GM21825 (cell line): ENCODE results near the gene SRP68.

Experiments
- ATAC-seq: cut with Tn5 transposase; IDR thresholded peaks from one replicate; pipeline ENCODE4 v1.9.1; 2021; ENCODE audit warnings: mild to moderate bottlenecking, moderate library complexity; ENCODE audit not compliant: unreplicated experiment

SRP68 gene

DNA sequence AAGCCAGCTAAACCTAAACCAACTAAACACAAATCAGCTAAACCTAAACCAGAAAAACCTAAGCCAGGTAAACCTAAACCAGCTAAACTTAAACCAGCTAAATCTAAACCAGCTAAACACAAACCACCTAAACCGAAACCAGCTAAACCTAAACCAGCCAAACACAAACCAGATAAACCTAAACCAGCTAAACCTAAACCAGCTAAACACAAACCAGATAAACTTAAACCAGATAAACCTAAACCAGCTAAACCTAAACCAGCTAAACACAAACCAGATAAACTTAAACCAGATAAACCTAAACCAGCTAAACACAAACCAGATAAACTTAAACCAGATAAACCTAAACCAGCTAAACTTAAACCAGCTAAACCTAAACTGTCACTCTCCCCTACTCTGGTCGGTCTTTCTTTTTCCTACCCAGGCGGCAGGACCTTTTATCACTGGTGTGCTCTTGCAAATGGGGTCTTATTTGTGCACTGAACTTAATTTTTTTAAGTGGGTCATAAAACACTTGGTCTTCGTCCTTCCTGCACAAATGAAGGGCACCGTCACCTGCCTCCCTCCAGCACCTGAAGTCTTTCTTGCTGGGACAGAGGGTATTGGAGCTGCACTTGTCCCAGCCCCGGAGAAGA, 52.4 kb downstream of the SRP68 start:
- ATAC-seq, result no peak

DNA sequence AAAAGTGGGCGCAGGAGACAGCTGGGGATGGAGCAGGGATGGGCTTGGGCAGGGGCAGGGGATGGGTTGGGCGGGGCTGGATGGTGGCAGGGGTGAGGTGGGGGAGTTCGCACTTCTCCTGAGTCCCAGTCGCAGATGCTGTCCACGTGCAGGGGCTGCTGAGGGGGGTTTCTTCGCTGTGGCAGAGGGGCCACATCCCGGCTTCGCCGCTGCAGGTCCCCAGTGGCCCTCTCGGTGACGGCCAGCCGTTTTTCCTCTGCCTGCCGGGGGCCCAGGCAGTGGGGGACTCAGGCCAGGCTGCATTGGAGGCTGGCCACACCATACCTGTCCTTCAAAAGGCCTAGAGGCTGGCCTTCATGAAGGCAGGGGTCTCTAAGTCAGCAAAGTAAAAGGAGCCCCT, 53.5 kb downstream of the SRP68 start:
- ATAC-seq, result no peak

DNA sequence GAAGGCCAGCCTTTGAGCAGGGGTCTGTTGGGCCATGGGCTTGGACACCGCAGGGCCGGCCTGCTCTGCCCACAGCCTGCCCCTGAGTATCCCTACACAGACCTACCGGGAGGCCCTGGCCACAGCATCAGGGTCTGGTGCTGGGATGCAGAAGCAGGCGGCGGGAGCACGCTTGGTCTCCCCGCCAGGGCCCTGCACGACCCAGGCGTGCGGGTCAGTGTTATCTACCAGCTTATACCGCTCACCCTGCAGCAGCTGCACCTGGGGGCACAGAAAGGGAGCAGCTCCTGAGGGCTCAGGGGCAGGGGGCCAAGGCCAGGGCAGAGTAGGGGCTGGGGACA, 54.0 kb downstream of the SRP68 start:
- ATAC-seq, result no peak

DNA sequence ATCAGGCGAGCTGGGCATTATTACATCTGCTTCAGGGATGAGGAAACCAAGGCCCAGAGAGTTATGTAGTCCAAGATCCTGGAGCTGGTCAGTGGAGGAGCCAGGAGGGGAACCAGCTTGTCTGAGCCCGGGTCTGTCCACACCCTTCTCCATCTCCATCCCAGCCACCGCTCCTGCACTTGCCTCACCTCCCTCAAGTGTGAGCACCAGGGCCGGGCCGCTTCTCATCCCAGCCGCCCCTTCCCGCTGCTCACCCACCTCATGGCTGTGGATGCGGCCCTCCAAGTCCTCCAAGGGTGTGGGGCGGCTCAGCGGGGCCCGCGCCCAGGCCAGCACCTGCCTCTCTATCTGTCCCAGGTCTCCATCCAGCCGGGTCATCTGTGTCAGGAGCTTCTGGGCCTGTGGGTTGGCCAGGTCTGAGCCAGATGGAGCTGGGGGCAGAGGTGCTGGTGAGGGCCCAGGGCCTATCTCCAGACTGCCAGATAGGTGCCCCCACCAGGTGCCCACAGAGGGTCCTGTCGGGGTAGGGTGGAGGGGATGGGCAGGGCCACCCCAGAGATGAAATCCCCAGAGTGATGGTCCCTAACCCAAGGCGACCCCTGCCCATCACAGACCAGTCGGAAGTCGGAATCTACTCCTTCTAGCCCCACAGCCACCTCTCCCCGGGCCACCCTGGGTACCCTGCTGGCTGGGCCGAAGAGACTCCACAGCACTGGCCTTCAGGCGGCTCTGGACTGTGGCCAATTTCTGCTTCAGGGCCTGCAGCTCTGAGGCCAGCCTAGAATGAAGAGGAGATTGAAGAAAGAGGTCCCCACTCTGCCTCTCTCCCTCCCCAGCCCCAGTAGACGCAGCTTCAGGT, 54.6 kb downstream of the SRP68 start:
- no peak for ATAC-seq

DNA sequence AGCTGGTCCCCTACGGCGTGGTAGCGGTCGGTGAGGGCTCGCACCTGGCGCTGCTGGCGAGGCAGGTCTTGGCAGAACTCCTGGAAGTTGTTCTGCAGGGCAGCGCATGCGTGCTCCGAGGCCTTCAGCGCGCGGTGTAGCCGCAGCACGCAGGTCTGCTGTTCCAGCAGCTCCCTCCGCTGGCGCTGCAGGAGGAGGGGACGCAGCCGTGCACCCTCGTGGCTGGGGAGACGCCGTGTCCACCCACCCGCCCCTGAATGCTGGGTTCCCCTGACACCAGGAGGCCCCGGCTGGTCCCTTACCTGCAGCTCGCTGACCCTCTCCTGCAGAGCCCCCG, 57.4 kb downstream of the SRP68 start:
- ATAC-seq, result no peak

DNA sequence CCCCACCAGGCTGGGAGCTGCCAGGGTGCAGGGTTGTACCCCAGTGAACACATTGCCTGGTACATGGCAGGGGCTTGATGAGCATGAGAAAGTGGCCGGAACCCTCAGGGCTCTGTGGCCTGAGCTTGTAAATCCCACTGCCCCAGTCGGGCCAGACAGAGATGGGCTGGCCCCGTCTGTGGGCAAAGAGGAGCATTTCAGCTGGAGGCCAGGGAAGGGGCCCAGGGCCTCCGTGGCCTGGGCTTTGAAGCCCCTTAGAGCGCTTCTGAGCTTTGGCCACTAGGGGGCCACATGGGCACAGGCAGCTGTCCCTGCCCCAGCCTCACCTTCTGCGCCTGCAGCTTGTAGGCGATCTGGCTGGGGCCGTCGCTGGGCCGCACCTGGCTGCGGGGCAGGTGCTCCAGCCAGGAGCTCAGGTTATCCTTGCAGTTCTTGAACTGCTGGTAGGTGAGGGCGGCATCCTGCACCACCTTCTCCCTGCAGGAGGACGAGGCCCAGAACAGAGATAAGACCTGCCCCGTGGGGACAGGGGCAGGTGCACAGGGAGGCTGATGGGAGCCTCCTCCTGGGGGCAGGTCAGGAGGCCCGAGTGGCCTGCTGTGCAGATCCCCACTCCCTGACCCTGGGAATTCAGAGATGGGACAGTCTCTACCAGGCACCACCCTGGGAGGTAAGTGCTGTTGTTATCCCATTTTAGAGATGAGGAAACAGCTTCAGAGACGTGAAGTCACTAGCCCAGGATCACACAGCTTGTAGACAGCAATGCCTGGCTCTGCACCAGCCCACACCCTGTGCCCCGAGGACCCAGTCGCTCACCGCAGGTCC, 58.0 kb downstream of the SRP68 start:
- peak; percentile 60 for ATAC-seq

DNA sequence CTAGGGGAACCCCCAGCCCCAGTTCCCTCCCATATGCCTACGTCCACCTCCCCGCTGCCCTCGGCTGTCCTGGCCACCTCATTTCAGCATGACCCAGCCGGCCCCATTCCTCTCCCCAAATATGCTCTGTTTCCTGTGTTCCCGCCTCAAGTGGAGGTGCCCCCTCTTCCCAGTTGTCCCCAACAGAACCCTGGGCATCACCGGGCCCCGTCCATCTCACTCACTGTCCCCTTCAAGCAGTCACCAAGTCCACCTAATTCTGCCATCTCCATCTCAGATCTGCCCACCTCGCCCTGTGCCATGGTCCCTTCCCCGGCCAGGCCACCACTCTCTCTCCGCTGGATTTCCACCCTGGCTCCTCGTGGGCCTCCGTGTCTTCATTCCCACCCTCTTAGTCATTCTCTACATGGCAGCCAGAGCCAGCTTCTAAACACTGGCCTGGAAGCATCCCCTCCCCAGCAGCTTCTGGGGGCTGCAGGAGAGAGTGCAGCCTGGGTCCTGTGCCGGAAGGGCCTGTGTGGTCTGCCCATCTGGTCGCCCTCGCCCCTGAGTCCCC, 58.9 kb downstream of the SRP68 start:
- no peak for ATAC-seq

DNA sequence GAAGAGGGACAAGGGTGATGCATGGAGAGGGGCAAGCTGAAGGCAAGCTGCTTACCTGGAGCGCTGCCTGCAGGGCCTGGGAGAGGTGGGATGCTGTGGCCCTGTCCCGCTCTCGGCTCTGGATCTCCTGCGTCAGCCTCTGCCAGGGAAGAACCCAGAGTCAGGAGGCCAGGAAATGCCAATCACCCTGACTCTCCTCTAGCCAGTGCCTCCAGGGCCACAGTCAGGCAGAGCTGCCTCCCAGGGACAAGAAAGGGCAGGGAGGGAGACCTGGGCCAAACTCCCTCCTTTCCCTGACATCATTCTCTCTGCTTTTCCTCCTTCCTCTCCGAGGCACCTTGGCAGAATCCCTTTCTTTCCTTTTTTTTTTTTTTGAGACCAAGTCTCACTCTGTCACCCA, 60.4 kb downstream of the SRP68 start:
- no peak for ATAC-seq

DNA sequence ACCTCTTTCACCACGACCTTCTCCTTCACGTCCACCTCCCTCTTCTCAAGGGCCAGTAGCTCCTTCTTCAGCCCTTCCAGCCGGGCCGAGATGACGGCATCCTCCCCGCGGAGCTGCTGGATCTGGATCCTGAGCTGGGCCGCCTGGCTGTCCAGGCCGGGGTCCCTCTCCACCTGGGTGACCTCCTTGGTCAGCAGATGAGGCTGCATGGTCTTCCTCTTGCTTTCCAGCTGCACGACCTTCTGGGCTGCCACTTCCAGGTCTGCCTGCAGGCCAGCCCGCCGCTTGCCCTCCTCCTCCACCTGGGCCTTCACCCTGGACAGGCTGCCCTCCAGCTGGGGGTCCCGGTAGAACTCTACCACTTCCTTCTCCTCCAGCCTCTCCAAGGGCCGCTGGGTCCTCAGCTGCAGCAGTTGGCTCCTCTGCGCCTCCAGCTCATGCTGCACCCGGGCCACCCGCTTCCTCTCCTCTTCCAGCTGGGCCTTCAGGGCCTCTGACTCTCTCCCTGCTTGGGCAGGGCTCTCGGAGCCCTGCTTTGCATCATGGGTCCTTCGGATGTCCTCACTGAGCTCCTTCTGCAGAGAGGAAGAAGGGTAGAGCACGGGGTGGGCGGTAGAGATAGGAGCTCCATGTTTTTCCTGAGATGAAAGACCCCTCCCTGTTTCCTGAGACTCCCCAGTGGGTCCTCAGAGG, 62.2 kb downstream of the SRP68 start:
- ATAC-seq, result no peak

DNA sequence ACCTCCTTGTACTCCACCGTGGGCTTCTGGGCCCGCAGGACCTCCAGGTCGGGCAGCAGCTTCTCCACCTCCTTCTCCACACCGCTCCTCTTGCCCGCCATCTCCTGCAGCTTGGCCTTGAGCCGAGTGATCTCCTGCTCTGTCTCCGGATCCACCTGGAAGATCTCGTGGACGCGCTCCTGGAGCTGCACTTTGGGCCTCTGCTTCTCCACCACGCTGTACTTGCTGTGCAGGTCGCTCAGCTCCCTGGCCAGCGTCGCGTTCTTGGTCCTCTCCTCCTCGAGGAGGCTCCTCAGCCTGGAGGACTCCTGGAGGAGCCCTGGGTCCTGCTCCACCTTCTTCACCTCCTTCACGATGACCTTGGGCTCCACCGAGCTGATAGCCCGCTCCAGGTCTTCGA, 62.9 kb downstream of the SRP68 start:
- ATAC-seq, result no peak

DNA sequence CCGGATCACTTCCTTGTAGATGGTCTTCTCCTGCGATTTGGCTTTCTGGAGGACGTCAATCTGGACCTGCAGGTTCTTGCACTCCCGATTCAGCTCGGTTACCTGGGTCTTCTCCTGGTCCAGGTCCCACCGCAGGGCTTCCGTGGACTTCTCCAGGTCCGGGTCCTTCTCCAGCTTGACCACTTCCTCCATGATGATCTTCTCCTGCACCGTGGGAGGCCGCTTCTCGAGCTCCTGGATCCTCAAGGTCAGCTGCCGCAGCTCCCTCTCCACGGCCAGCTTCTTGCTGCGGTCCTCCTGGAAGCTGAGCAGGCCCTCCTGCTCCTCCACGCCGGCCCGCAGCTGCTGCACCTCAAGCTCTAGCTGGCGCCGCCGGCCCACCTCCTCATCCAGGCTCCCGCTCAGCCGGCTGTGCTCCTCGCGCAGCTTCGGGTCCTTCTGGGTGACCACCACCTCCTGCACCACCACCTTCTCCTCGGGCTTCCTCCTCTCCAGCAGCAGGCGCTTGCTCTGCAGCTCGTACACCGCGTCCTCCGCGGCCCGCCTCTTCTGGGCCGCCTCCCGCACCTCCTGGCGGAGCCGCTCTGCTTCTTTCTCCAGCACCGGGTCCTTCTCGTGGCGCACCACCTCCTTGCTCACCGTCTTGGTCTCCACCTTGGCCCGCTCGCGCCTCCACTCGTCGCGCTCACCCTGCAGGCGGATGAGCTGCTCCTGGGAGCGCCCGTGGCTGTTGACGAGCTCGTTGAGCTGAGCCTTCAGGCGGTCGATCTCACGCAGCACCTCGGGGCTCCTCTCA, 63.5 kb downstream of the SRP68 start:
- no peak for ATAC-seq

DNA sequence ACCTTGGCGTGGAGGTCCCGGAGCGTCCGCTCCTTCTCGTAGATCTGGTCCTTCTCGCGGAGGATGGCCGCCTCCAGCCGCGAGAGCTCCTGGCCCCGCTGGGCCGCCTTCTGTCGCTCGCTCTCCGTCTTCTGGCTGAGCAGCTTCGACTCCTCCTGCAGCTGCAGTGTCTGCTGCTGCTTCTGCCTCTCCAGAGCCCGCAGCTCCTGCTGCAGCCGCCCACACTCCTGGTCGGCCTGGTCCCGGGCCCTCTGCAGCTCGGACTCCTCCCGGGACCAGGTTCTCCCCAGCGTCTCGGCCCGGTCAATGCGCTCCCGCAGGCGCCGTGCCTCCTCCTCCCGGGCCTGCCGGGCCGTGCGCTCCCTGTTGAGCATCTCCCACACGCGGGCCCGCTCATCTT, 64.1 kb downstream of the SRP68 start:
- no peak for ATAC-seq

DNA sequence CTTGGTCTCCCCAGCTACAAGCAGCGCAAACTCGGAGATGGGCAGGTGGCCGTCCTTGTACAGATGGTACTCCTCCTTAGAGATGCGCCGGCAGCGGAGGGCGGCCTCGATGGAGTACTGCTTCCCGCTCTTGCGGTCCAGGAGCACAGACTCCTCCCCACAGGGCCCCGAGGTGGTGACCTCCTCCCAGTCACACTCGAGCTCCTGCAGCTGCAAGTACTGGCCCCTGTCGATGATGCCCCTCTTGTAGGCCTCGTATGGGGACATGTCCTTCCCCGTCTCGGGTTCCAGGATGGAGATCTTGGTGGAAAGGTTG, 64.5 kb downstream of the SRP68 start:
- ATAC-seq, result no peak

DNA sequence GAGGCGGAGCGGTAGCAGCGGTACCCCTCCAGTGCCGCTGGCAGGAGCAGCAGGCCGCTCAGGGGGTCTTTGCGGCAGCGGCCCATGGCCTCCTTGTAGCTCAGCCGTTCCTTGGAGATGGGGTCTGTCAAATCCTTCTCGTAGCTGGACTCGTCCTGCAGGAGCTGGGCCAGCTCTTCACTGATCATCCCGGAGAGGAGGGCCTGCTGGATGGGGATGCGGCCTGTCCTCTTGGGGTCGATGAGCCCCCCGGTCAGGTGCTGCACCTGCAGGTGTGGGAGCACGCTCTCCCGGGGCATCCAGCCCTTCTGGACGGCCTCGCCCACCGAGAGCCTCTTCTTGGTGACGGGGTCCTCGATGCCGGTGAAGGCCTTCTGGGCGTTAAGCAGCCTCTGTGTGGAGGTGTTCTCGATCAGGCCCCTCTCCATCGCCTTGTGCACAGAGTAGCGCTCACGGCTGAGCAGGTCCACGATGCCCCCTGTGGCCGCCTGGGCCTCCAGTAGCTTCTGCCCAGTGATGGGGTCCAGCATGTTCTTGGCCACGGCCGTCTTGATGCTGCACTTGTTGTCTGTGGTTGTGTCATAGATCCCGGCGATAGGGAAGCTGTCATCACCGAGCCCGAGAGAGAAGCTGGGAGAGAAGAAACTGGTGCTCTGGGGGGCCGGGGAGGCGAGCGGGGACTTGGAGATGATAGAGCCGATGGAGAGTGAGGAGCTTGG, 65.0 kb downstream of the SRP68 start:
- no peak for ATAC-seq

DNA sequence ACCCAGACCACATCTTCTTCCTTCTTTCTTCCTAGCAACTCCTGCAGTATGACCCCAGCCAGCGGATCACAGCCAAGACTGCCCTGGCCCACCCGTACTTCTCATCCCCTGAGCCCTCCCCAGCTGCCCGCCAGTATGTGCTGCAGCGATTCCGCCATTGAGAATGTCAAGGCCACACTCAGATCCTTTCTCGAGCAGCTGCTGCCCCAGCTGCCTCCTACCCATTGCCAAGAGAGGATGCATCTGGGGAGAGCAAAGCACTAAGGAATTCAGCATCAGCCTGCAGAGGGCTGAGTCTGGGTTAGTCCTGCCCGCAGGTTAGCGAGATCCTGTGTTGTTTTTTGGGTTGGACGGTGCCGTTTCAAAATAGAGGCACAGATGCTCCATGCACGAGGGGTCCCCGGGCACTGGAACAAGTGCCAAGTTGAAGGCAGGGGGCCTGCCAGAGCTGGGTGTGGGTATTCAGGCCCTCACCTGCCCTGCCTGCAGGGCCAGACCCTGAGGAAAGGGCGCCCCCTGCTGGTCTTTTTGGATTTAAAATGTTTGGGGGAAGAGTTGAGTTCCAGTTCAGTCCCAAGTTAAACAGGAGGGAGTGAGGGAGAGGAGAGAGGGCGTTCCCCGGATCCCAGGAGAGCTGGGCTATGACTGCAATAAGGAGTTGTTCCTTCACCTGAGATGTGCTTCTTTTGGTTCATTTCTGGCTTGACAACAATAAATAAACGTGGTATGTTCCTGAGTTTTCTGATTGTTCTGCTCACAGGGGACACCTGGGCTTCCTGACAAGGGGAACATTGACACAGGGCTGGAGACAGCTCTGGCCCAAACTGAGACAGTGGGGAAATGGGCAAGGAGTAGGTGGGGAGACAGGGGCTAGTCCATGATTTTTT, 66.8 kb downstream of the SRP68 start:
- ATAC-seq, result no peak

DNA sequence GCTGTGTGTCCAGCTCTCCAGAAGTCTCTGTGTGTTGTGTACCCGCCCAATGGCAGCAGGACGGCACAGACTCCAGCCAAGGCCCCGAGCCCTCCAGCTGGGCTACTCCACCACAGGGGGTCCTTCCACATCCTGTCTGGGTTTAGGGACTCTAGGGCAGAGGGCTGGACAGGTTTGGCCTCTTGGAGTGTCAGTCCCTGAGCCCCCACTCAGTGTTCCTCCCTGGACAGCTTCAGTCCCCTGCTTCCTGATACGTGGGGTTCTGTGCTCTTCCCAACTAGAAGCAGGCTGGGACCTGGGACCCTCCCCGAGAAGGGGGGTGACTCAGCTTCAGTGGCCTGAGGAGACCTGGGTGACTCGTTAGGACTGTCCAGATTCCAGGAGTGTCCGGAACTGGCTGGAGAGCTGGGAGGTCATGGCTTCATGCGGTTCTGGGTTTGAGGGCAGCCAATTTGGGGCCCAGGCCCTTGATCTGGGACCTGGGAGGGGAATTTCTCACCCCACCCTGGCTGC, 67.5 kb downstream of the SRP68 start:
- no peak for ATAC-seq

DNA sequence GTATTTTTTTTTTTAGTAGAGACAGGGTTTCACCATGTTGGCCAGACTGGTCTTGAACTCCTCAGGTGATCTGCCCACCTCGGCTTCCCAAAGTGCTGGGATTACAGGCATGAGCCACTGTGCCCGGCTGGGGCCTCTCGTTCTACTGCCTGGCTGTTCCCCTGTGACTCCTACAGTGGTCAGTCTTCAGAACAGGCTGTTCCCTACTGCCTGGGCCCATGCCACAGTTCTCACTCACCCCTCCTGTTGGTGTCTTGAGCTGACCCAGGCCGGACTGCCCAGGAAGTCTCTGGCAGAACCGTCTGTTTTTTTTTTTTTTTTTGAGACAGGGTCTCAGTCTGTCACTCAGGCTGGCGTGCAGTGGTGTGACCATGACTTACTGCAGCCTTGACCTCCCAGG, 68.4 kb downstream of the SRP68 start:
- no peak for ATAC-seq

DNA sequence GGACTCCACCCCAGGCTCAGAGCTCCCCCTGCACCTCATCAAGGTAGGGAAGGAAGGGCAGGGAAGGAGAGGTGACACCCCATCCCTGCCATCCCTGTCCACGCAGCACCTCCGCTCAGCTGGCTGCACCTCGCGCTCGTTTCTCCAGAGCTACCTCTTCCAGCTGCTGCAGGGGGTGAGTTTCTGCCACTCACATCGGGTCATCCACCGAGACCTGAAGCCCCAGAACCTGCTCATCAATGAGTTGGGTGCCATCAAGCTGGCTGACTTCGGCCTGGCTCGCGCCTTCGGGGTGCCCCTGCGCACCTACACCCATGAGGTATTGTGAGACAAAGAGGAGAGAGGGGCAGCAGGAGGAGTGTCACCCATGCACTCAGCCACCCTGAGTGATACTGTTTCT, 70.2 kb downstream of the SRP68 start:
- no peak for ATAC-seq
